Ovary (tissue), 3 donors: Measurements from ENCODE around the gene CH25H.

Experiments used
- EP300 ChIP-seq: sonication (generic); formaldehyde crosslinking; IDR thresholded peaks from one replicate; pipeline ENCODE4 v1.6.1; 2017; ENCODE audit warnings: antibody characterized with exemption
- POLR2A ChIP-seq: fragments of 450-650 bp; IDR thresholded peaks from one replicate; pipeline ENCODE4 v1.6.1; 2017; ENCODE audit warnings: antibody characterized with exemption, mild to moderate bottlenecking, moderate library complexity
- TF ChIP-seq, protein P1 (sequence below), 3 donors: fragments of 450-650 bp in 2 of 3; fragments of 200-600 bp in 1 of 3; IDR thresholded peaks; one replicate each; pipeline versions ENCODE4 v1.5.1 to v1.8.0; 2016 to 2022; ENCODE audit warnings: antibody characterized with exemption in 3 of 3, mild to moderate bottlenecking in 1 of 3
- donor health status: DM: no; HTN: no; CAD: no.

DNA sequence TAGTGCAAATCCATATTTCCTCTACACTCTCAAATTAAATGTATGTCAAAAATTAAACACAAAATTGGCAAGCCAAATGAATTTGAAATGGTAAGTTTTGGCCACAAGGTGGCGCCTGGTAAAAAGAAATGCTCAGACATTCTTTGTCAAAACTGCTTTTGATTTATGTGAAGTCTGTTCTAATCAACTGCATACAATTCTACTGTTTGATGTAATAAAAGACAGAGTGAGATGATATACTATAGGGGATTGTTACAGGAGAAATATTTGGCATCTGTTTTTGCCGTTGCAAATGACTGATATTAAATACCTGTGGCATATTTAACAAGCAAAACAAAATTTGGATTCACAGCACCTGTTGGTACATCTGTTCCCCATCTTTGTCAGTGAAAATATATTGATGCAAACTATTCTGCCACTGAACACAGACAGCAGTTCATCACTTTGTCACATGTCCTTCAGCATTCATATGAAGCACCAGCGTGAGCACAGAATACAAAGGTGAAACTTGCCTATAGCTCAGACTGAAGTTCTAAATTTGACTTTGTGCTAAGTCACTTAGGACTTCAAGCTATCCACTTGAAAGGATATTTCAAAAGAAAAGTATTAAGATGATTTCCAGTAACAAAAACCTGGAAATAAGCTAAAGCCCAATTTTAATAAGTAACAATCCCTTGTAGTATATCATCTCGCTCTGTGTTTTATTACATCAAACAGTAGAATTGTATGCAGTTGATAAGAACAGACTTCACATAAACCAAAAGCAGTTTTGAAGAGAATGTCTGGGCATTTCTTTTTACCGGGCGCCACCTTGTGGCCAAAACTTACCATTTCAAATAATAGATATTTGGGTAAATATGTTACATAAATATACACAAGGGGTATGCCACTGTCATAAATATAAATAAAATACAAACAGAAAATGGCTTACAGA lies 10.2 kb upstream of the CH25H start:
- TF ChIP-seq, protein P1, sequence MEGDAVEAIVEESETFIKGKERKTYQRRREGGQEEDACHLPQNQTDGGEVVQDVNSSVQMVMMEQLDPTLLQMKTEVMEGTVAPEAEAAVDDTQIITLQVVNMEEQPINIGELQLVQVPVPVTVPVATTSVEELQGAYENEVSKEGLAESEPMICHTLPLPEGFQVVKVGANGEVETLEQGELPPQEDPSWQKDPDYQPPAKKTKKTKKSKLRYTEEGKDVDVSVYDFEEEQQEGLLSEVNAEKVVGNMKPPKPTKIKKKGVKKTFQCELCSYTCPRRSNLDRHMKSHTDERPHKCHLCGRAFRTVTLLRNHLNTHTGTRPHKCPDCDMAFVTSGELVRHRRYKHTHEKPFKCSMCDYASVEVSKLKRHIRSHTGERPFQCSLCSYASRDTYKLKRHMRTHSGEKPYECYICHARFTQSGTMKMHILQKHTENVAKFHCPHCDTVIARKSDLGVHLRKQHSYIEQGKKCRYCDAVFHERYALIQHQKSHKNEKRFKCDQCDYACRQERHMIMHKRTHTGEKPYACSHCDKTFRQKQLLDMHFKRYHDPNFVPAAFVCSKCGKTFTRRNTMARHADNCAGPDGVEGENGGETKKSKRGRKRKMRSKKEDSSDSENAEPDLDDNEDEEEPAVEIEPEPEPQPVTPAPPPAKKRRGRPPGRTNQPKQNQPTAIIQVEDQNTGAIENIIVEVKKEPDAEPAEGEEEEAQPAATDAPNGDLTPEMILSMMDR (IDR thresholded peaks at IDR 0.05) = peak; percentile 61 to 86 (median 78)
- TF ChIP-seq POLR2A (no peak), EP300 (no peak)
